Measurements from ENCODE around the gene HELZ. TPM values are rescaled to one million over a fixed set of nuclear protein-coding genes. Genes with fewer than 3 reads are reported as not detected.

Gene HELZ
- total RNA-seq, 4 donors from 2014 or later = 14.7 to 122 (median 45.9) TPM

GRCh38 chr17:67161573-67161972, 83.4 kb downstream of the HELZ start:
- TF ChIP-seq CTCF (IDR thresholded peaks at IDR 0.05) (no peak), POLR2A (IDR thresholded peaks at IDR 0.05) (no peak)
- DNase-seq = no peak
- intact Hi-C loops (cut with DNase I; ENCODE audit: low total_unique reads) = no loop called here
- H3K27me3 ChIP-seq = no peaks in the 10 kb centered on the region
- no peaks in the 10 kb centered on the region for H3K36me3 ChIP-seq
- no peaks in the 10 kb centered on the region for H3K9me3 ChIP-seq
- no peaks in the 10 kb centered on the region for H3K4me1 ChIP-seq
- no peak overlapping the region for H3K27ac ChIP-seq
- no peak overlapping the region for H3K4me3 ChIP-seq

- Histone ChIP-seq H3K9me3 (no peaks in the 10 kb centered on the region), H3K27me3 (no peaks in the 10 kb centered on the region), H3K4me3 (no peak overlapping the region), H3K4me1 (no peaks in the 10 kb centered on the region), H3K27ac (no peak overlapping the region), H3K36me3 (no peaks in the 10 kb centered on the region)
- no peak for DNase-seq
- TF ChIP-seq POLR2A (IDR thresholded peaks at IDR 0.05) (no peak), CTCF (IDR thresholded peaks at IDR 0.05) (no peak)
- intact Hi-C loops (cut with DNase I; ENCODE audit: low total_unique reads) = no loop called here
Measured at GRCh38 chr17:67160791-67161190, 84.2 kb downstream of the HELZ start.

- TF ChIP-seq POLR2A (IDR thresholded peaks at IDR 0.05) = no peak
- TF ChIP-seq CTCF (IDR thresholded peaks at IDR 0.05) = no peak
- intact Hi-C loops (cut with DNase I; ENCODE audit: low total_unique reads) = no loop called here
- H3K27me3 ChIP-seq = no peaks in the 10 kb centered on the region
- no peaks in the 10 kb centered on the region for H3K4me1 ChIP-seq
- no peak overlapping the region for H3K27ac ChIP-seq
- DNase-seq = no peak
- H3K36me3 ChIP-seq = no peaks in the 10 kb centered on the region
- no peak overlapping the region for H3K4me3 ChIP-seq
- no peaks in the 10 kb centered on the region for H3K9me3 ChIP-seq
Measured at GRCh38 chr17:67157732-67158639, 87.0 kb downstream of the HELZ start.

- TF ChIP-seq POLR2A (IDR thresholded peaks at IDR 0.05) = no peak
- TF ChIP-seq CTCF (IDR thresholded peaks at IDR 0.05) = no peak
- intact Hi-C loops (cut with DNase I; ENCODE audit: low total_unique reads) = no loop called here
Measured at GRCh38 chr17:67156269-67157199, 88.5 kb downstream of the HELZ start.

More at GRCh38 chr17:67156269-67157199, 88.5 kb downstream of the HELZ start:
- no peaks in the 10 kb centered on the region for H3K9me3 ChIP-seq
- no peaks in the 10 kb centered on the region for H3K4me1 ChIP-seq
- no peaks in the 10 kb centered on the region for H3K36me3 ChIP-seq
- no peak overlapping the region for H3K27ac ChIP-seq
- no peak for DNase-seq
- H3K4me3 ChIP-seq = no peak overlapping the region
- no peaks in the 10 kb centered on the region for H3K27me3 ChIP-seq
